NCI-H128 (cell line): ENCODE results near the gene SUSD5.
"Not testable (repeated sequence)": the region's sequence is repeated elsewhere in the genome, so short reads cannot be mapped to it uniquely, and the experiment has no call there.

Experiments
- DNase-seq: peaks from one replicate; lab custom pipeline; 2025; ENCODE audit not compliant: unreplicated experiment; lab: John Stamatoyannopoulos, UW

SUSD5 gene

DNA sequence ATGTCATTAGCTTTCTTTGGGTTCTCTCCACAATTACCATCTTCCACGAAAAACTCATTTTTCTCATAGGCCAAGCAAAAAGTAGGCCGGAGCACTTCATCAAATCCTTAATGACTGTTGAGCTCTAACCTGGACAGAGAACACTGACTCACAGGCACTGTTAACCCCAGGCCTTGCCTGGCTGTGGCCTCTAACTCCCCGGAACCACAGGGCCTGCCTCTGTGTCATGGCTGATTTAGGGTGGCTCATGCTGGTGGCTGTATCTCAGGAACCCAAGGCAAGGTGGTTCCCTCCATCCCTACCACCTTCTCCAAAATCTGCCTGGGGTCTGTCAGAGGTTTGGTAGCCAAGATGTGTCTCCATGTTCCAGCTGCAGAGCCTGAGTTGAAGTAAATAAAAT, 101.1 kb downstream of the SUSD5 start:
- DNase-seq, result no peak

GRCh38 chr3:33115024-33115768, 103.4 kb downstream of the SUSD5 start:
- DNase-seq, result no peak

GRCh38 chr3:33114622-33115023, 104.0 kb downstream of the SUSD5 start:
- DNase-seq, result no peak

DNA sequence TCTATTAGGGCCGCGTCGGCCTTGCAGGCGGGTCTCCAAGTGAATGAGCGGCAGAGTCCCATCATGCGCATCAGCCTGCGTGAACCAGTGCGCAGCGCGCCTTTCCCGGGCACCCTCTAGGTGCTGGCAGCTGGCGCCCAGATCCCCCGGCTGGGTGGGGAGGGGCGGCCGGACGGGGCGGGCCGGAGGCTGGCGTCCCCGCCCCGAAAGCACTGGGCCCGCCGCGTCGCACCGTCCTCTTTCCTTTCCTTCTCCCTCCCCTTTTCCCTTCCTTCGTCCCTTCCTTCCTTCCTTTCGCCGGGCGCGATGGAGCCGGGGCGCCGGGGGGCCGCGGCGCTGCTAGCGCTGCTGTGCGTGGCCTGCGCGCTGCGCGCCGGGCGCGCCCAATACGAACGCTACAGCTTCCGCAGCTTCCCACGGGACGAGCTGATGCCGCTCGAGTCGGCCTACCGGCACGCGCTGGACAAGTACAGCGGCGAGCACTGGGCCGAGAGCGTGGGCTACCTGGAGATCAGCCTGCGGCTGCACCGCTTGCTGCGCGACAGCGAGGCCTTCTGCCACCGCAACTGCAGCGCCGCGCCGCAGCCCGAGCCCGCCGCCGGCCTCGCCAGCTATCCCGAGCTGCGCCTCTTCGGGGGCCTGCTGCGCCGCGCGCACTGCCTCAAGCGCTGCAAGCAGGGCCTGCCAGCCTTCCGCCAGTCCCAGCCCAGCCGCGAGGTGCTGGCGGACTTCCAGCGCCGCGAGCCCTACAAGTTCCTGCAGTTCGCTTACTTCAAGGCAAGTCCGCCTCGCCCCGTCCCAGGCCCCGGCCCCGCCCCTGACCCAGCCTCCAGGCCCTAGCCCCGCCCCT, 104.6 kb downstream of the SUSD5 start, which contains the start of gene CRTAP:
CRTAP (plus strand) TSS at position 243 of the 850 bp plus-strand sequence; CDS start at position 307, 64 bp downstream.
- DNase-seq, result peak; percentile 52

- no peak for DNase-seq
Observed at GRCh38 chr3:33111581-33111980, 107.0 kb downstream of the SUSD5 start.

GRCh38 chr3:33106854-33107253, 111.8 kb downstream of the SUSD5 start:
- DNase-seq, result not testable (repeated sequence)

DNA sequence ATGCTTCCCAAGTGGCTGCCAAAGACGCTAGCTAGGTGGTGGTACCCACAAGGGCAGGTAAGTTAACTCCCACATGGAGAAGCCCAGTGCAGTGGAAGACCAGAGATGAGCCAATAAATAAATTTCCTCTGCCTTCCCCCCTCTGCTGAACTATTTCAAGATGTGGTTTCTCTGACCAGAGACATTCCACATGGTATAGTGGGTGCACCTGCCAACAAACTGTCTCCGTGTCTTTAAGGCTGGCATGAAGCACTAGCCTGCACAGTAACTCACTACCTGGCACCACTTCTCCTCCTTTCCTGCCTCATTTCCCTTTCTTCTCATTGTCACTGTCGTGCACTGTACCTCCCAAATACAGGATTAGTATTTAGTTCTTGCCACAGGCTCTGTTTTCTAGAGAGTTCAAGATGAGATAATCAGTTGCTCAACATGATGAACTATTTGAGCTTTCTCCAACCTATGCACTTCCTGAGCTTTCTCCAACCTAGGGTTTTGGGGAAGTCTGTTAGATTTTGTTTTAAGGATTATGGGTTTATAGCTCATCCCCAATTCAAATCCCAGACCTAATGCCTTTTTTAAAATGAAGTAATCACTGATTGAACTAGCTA, 113.2 kb downstream of the SUSD5 start:
- no peak for DNase-seq

- no peak for DNase-seq
Observed at GRCh38 chr3:33104803-33105202, 113.8 kb downstream of the SUSD5 start.

GRCh38 chr3:33103480-33103879, 115.1 kb downstream of the SUSD5 start:
- DNase-seq, result no peak

GRCh38 chr3:33103034-33103433, 115.6 kb downstream of the SUSD5 start:
- DNase-seq, result no peak

GRCh38 chr3:33100229-33100628, 118.4 kb downstream of the SUSD5 start:
- DNase-seq, result no peak
